GM19043 (cell line): ENCODE data around the gene CEL.
"Not testable (repeated sequence)": the region's sequence is repeated elsewhere in the genome, so short reads cannot be mapped to it uniquely, and the experiment has no call there.

Experiments
- ATAC-seq: cut with Tn5 transposase; IDR thresholded peaks from one replicate; pipeline ENCODE4 v1.9.1; 2021; ENCODE audit warnings: low read depth; ENCODE audit not compliant: unreplicated experiment

Gene CEL

DNA sequence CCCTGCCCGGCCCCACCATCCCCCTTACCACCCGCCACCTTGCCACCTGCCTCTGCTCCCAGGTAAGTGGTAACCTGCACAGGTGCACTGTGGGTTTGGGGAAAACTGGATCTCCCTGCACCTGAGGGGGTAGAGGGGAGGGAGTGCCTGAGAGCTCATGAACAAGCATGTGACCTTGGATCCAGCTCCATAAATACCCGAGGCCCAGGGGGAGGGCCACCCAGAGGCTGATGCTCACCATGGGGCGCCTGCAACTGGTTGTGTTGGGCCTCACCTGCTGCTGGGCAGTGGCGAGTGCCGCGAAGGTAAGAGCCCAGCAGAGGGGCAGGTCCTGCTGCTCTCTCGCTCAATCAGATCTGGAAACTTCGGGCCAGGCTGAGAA is at the start of gene CEL:
Gene CEL (plus strand): TSS at position 218 of the 382 bp plus-strand sequence. CDS start 22 bp downstream, at position 240.
- not testable (repeated sequence) for ATAC-seq

DNA sequence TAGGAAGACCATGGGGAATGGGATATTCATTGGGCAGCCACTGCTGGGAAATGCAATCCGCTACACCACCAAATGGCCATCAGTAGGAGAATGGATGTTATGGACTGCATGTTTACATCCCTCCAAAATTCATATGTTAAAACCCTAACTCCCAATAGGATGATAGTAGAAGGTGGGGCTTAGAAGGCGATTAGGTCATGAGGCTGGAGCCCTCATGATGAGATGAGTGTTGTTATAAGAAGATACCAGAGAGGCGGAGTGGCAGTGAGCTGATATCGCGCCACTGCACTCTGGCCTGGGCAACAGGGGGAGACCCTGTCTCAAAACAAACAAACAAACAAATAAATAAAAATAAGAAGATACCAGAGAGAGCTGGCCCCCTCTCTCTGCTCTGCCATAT is 47.1 kb upstream of the CEL start:
- no peak for ATAC-seq

DNA sequence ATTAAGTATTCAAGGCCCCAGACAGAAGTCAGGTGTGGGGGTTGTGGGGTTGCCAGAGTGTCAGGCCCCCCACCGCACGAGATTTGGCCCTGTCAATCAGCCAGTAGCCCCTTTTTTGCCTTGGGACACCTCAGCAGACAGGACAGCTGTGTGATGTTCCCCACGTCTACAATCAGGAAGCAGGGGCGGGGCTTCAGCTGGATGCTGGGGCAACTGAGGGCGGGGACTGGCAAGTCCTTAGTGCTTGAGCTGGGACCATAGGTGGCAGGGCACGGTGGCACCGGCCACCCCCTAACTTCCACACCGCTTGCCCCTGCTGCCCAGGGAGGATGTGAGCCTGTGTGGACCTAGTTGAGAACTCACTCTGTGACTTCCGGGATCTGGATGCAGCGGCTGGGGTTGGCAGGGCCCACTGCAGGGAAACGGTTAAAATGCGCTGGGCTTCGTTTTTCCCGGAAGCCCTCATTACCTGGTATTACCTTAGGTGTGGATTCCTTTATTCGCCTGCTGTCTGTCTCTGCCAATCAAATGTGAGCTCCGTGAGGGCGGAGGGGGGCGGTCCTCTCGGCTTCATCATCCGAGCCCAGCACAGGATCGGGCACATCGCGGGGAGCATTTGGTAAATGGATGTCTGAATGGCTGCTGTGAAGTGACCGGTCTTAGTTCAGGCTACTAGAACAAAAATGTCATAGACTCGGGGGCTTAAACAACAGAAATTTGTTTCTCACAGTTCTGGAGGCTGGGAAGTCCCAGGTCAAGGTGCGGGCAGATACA is 38.5 kb upstream of the CEL start:
- ATAC-seq = no peak

DNA sequence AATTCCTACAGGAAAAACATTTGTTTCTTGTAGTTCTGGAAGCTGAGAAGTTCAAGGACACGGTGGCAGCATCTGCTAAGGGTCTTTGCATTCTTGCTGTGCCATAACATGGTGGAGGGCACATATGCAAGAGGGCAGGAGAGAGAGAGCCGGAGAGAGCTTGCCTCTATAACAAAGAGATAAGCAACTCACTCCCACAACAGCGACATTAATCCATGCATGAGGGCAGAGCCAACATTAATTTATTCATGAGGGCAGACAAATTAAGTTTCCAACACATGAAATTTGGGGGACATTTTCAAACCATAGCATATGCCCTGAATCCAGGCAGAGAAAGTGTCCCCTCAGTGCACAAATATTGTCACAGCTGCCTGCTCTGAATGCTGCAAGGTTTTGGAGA is 35.4 kb upstream of the CEL start:
- ATAC-seq = no peak

DNA sequence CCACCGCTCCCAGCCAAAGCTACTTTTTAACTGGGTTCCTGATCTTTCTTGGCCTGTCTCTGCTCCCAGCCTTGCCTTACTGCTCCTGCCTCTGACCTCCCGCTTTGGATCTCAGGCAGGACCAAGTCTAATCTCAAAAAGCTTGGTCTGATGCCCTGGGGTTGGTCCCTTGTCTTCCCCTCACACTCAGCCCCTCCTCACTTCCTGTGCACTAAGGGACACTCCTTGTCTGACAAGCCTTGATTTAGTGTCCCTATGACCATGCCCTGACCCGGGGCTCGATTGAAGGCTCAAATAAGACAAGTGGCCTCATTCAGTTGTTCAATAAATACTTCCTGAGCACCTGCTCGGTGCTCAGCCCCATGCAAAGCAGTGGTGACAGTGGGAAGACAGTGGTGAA is 34.6 kb upstream of the CEL start:
- no peak for ATAC-seq

DNA sequence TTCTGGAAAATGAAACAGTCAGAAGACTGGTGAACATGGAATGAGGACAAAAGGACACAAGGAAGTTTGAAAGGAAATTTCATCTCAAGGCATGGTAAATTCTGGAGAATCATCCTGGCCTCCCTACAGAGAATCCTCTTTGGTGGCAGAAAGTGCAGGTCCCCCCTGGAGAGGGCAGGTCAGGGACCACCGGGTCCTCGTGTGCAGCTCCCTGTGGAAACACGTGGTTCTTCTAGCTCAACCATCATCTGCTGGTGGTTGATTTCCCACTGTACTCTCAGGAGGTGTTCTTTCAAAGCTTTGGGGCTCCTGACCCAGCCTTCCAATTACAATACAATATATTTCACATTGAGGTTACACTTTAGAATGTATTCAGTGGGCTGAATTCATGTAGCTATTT is 33.6 kb upstream of the CEL start:
- ATAC-seq = no peak

DNA sequence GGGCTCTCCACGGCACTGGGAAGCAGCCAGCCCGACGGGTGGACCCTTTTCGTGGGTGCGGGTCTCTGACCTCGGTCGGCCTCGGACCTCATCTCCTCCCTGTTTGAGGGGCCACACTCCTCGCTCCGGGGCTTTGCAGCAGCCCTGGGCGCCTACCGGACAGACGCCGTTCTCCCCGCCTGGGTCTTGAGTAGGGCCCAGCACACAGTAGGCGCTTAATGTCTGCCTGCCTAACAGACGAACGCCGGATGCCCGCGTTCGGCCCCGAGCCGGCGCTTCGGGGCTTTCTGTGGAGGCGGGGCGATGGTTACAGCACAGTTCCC is 31.8 kb upstream of the CEL start:
- no peak for ATAC-seq

DNA sequence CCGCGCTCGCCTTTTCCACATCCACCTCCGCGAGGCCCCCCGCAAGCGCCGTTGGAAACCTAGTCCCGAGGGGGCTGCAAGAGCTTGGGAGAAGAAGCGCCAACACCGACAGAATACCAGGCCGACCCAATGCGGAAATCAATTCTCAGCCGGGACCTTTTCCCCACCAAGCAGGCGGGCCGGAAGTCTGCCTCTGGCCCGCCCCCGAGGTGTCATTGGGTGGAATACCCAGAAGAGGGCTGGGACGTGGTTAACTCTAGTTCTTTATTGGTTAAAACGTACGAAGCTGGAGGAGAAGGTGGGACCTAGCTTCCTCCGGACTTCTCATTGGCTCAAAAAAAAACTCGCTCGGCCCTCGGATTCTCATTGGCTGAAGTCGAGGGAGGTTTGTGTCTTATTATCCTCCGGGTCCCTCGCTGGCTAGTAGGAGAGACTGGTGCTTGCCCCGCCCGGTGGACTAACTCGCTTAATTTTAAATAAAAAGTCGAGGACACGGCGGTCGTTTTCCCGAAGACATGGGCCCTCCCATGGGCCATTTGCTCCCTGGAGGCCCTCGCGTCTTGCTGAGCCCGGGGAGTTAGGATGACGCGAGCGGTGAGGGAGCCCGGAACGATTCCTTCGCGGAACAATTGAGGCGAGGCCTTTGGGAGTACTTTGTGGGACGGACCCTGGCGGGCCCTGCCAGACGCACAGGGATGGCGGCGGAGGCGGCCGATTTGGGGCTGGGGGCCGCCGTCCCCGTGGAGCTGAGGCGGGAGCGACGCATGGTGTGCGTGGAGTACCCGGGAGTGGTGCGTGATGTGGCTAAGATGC is 31.3 kb upstream of the CEL start, which contains the start of gene GTF3C5:
Gene GTF3C5 (plus strand): TSS at position 681 of the 813 bp plus-strand sequence. CDS start 15 bp downstream, at position 696.
- ATAC-seq = peak; percentile 90

DNA sequence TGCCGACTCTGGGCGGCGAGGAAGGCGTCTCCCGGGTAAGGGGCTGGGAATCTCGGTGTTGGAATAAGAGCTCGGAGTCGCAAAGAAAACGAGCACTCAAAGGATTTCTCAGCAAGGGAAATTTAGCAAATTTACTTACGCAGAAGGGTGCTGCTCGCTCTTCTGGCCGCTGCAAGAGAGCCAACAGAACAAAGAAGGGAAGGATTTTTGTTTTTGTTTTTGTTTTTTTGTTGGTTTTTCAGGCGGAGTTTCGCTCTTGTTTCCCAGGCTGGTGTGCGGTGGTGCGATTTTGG is 30.7 kb upstream of the CEL start:
- ATAC-seq = no peak

DNA sequence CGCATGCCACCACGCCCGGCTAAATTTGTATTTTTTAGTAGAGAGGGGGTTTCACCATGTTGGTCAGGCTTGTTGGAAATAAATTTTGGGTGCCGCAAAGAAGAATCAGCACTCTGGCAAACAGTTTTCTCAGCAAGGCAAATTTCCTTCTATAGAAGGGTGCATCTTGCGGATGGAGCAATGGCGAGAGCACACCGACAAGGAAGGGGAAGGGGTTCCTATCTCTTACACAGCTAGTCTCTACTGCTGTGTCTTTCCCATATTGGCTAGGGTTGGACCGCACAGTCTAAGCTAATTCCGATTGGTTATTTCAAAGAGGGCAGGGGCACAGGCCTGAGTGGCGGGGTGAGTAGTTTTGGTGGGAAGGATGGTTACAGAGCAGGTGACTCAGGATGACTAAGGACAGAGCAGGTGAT is 30.3 kb upstream of the CEL start:
- no peak for ATAC-seq

DNA sequence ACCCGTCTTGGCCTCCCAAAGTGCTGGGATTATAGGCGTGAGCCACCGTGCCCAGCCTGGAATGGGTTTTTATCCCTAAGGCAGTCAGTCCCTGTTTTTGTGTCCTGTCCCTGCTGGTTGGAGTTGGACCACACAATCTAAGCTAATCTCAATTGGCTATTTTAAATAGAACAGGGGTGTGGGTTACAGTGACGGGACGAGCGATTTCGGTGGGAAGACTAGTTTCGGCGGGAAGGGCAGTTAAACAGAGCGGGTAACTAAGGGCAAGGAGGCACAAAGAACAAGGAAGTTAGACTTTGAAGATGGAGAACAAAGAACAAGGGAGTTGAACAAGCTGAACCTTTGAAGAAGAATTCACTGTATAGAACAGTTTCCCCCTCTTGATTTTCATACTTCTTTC is 29.6 kb upstream of the CEL start:
- ATAC-seq = no peak

DNA sequence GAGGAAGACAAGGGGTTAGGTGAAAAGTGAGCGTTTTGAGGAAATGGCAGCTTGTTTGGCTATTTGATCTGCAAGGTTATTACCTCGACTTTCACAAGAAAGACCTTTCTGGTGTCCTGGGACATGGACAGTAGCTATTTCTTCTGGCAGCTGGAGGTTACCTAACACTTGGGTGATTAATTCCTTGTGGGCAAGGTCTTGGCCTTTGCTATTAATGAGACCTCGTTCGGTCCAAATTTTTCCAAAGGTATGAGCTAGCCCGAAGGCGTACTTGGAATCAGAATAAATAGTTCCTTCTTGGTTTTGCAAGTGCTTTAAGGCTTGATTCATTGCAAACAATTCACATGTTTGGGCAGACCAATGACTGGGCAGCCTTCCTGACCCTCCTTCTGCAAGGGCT is 26.1 kb upstream of the CEL start:
- ATAC-seq = no peak

DNA sequence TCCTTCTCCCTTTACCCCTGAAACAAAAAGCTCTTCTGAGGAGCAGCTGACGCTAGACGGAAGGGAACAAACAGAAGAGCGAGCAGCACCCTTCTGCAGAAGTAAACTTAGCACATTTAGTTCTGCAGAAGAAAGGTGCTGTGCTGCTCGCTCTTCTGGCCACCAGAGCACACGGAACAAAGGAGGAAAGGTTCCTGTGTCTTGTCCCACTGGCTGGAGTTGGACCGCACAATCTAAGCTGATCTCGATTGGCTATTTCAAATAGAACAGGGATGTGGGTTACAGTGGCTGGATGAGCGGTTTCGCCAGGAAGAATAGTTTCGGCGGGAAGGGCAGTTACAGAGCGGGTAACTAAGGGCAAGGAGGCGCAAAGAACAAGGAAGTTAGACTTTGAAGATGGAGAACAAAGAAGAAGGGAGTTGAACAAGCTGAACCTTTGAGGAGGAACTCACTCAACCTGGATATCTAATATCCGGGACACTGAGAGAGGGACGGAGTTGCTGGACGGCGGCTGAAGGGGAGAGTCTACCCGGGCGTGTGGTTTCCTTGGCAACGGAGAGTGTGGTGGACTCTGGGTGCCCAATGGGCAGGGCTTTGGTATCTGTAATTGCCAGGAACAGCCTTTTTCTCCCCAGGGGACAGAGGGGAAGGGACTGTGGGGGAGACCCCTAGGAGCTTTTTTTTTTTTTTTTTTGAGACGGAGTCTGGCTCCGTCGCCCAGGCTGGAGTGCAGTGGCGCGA is 23.8 kb upstream of the CEL start:
- no peak for ATAC-seq

DNA sequence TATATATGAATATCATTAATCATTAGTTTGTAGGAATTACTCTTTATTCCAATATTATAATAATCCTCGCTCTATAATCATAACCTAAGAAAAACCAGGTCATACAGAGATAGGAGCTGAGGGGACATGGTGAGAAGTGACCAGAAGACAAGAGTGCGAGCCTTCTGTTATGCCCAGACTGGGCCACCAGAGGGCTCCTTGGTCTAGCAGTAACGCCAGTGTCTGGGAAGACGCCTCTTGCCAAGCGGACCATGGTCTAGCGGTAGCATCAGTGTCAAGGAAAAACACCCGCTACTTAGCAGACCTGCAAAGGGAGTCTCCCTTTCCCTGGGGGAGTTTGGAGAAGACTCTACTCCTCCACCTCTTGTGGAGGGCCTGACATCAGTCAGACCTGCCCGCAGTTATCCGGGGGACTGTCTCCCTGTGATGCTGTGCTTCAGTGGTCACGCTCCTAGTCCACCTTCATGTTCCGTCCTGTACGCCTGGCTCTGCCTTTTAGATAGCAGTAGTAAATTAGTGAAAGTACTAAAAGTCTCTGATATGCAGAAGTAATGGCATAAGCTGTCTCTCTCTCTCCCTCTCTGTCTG is 20.8 kb upstream of the CEL start:
- not testable (repeated sequence) for ATAC-seq

DNA sequence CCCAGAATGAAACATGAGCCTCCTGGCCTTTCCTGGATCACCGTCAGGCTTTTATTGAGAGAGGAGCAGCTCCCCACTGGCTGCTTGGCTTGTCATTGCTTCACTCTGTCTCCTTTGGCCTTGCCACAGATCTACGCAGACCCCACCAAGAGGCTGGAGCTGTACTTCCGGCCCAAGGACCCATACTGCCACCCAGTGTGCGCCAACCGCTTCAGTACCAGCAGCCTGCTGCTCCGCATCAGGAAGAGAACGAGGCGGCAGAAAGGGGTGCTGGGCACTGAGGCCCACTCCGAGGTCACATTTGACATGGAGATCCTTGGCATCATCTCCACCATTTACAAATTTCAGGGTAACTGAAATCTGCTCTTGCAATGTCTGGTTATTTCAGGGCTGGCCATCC is 19.8 kb upstream of the CEL start:
- no peak for ATAC-seq

DNA sequence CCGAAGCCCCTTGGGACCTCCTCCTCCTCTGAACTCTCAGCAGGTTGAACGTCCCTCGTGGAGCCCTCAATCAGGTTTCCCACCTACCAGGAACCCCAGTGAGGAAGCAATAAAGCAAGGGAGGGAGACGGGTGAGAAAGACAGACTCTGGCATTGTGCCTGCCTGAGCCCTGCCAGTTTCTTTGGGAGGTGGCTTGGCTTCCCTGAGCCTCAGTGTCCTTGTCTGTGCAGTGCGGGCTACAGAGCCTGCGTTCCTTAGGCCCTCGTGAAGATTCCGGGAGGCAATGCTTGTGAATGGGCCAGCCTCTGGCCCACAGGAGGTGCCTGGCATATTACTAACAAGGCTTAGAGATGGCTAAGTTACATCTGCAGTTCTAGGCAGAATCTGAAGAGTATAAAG is 19.1 kb upstream of the CEL start:
- no peak for ATAC-seq

DNA sequence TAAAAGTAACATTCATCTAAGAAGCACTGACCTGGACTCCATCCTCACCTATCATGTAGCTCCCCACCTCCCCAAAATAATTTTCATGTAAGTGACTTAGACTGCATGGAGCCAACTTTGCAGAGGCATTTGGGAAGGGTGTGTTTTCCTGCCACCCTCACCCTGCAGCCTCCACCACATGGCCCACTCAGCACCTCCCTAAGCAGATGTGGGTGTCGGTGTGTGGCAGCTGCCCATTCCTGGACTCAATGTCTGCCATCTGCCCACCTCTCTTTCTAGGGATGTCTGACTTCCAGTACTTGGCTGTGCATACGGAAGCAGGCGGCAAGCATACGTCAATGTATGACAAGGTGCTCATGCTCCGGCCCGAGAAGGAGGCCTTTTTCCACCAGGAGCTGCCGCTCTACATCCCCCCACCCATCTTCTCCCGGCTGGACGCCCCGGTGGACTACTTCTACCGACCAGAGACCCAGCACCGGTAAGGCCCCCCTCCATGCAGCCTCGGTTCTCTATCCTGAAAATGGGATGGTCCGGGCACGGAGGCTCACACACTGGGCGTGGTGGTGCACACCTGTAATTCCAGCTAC is 18.2 kb upstream of the CEL start:
- ATAC-seq = no peak

DNA sequence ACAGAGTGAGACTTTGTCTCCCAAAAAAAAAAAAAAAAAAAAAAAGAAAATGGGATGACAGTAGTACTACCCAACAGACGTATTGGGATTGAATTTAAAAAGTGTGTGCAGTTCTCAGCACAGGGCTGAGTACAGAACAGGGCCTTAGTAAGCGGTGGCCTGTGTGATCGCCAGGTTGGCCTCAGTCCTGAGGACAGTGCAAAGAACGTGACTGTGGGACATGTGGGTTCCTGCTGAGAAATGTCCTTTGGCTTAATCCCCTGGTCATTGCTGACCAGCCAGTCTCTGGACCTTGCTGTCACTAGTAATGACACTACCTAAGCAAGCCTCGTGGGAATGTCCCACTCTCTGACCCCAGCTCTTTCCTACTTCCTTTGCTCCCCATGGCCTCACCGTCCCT is 17.7 kb upstream of the CEL start:
- ATAC-seq = no peak

DNA sequence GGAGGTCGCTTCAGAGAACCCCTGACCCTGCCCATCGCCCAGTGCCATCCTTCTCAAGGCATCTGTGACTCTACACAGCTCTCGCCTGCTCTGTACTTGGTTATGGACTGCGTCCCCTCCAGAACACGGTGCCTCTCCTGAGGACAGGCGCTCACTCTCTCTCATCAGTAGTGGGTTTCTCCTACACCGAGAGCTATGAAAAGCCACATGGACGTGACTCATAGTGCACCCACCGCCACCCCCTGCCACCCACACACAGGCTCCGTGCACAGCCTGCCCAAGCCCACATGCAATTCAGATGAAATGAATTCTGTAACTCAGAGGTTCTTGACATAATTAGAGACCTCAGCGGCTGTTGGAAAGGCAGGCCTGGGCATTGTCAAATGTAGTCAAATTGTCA is 17.1 kb upstream of the CEL start:
- no peak for ATAC-seq

DNA sequence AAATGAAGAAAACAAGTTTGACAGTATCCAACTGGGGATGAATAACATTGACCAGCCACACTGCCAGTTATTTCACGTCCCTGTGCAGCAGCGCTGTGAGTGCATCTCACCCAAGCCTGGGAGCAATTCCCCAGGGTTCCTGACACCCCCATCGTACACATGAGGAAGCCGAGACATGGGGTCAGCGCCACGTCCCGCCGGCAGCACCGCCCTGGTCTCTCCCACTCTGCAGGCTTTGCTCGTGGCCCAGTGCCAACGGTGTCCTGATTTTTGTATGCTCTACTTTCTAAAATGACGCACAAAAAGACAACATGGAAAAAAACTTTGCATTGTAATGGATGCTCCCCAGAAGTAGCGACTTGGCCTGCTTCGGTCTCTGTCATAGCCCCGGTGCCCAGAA is 16.6 kb upstream of the CEL start:
- ATAC-seq = no peak
